K562 (cell line): Measurements from ENCODE around the gene ELMO3. TPM values are rescaled to one million over a fixed set of nuclear protein-coding genes. Genes with fewer than 3 reads are reported as not detected.

Source experiments
- ATAC-seq: fragments of 200-7000 bp; cut with Tn5 transposase; 3 replicates; pipeline ENCODE4 v1.9.1; 2020; ENCODE audit warnings: moderate library complexity
- BruUV-seq: library from RNA; stranded (reverse); fragments of 400-500 nt; replicated peaks from 2 replicates; lab custom pipeline; 2021; lab: Mats Ljungman, UMichigan
- CTCF ChIA-PET: fragments of 300-600 bp; formaldehyde crosslinking; extraction: SDS; loops from one replicate; lab custom pipeline; 2021; ENCODE audit warnings: low intra/inter-chr PET ratio; lab: Yijun Ruan, JAX
- POLR2A ChIA-PET: fragments of 300-600, 350-650 bp; sonication (Branson Sonifier 250); formaldehyde crosslinking; extraction: SDS; loops from one replicate; lab custom pipeline; 2021; ENCODE audit warnings: antibody characterized with exemption, inconsistent platforms; lab: Yijun Ruan, JAX
- DNase-seq, 4 experiments: peaks; one replicate each; pipeline versions ENCODE4 v3.0.0 to v3.0.0-alpha.2; 2011 to 2018; ENCODE audit warnings: low spot score in 3 of 4, mixed read lengths in 3 of 4; ENCODE audit errors: extremely low read depth in 1 of 4
- FAIRE-seq: peaks from 2 replicates; lab custom pipeline; 2011; peaks lifted over from hg19 to GRCh38; lab: Jason Lieb, UNC
- H2AFZ ChIP-seq: 2 replicates; pipeline ENCODE4 v1.6.0; 2011; ENCODE audit warnings: low read depth, low read length, control low read depth, inconsistent platforms
- H3K27ac ChIP-seq: fragments of 200-600 bp; 3 replicates; pipeline ENCODE4 v1.8.0; 2011; ENCODE audit warnings: low read depth, mild to moderate bottlenecking, control low read depth, inconsistent platforms, low read length, moderate library complexity, mixed read lengths; ENCODE audit errors: extremely low read depth
- H3K27me3 ChIP-seq, 2 experiments: fragments of 300-600 bp in 1 of 2; 2 replicates in 1 of 2; 3 replicates in 1 of 2; pipeline versions ENCODE4 v1.6.0 to v1.8.0; 2011; ENCODE audit warnings: inconsistent platforms in 2 of 2, low read length in 2 of 2, mild to moderate bottlenecking in 1 of 2, mixed read lengths in 1 of 2, moderate library complexity in 1 of 2; ENCODE audit not compliant: control insufficient read depth in 2 of 2, insufficient read depth in 2 of 2
- H3K36me3 ChIP-seq: fragments of 300-600 bp; 3 replicates; pipeline ENCODE4 v1.8.0; 2011; ENCODE audit warnings: mild to moderate bottlenecking, low read length, inconsistent platforms; ENCODE audit not compliant: control insufficient read depth, insufficient read depth
- H3K4me1 ChIP-seq, 2 experiments: fragments of 200-600 bp in 1 of 2; replicated peaks in 1 of 2; 2 replicates in 1 of 2; 3 replicates in 1 of 2; pipeline versions ENCODE4 v1.5.1 to v1.8.0; 2011; ENCODE audit warnings: inconsistent platforms in 2 of 2, low read length in 2 of 2, mild to moderate bottlenecking in 1 of 2, mixed read lengths in 1 of 2, moderate library complexity in 1 of 2; ENCODE audit not compliant: control insufficient read depth in 2 of 2, insufficient read depth in 2 of 2
- H3K4me2 ChIP-seq: 2 replicates; pipeline ENCODE4 v1.6.1; 2011; ENCODE audit warnings: low read length, control low read depth, inconsistent platforms, mixed read lengths; ENCODE audit not compliant: insufficient read depth
- H3K4me3 ChIP-seq: fragments of 200-600 bp; sonication (generic), shearing (Covaris generic); 2 replicates; pipeline ENCODE4 v1.5.1; 2016; ENCODE audit warnings: control low read depth, inconsistent platforms
- H3K79me2 ChIP-seq: fragments of 200-600 bp; 3 replicates; pipeline ENCODE4 v1.8.0; 2011; ENCODE audit warnings: low read length, inconsistent platforms; ENCODE audit not compliant: control insufficient read depth, insufficient read depth
- H3K9ac ChIP-seq, 2 experiments: 2 replicates each; pipeline versions ENCODE4 v1.6.0 to v1.6.1; 2011; ENCODE audit warnings: low read depth in 2 of 2, low read length in 2 of 2, control low read depth in 1 of 2, inconsistent platforms in 1 of 2, mild to moderate bottlenecking in 1 of 2, mixed read lengths in 1 of 2; ENCODE audit not compliant: insufficient read depth in 1 of 2
- H3K9me1 ChIP-seq: one replicate; pipeline ENCODE4 v1.6.0; 2011; ENCODE audit warnings: inconsistent platforms, mild to moderate bottlenecking, low read length, moderate library complexity; ENCODE audit not compliant: control insufficient read depth, insufficient read depth
- H3K9me3 ChIP-seq: replicated peaks from 2 replicates; pipeline ENCODE4 v1.5.1; 2011; ENCODE audit warnings: low read depth, low read length, inconsistent platforms; ENCODE audit not compliant: control insufficient read depth, insufficient read depth
- H4K20me1 ChIP-seq: replicated peaks from 2 replicates; pipeline ENCODE4 v1.6.1; 2011; ENCODE audit warnings: low read length, inconsistent platforms, mixed read lengths; ENCODE audit not compliant: control insufficient read depth, insufficient read depth
- MTA1 ChIP-seq: fragments of 450-650 bp; IDR thresholded peaks from 2 replicates; pipeline ENCODE4 v1.6.1; 2017; ENCODE audit warnings: borderline replicate concordance
- PHF8 ChIP-seq: fragments of 200-600 bp; sonication (generic); IDR thresholded peaks from 2 replicates; pipeline ENCODE4 v1.6.1; 2012; ENCODE audit warnings: mixed run types, mild to moderate bottlenecking, inconsistent platforms, low read length, moderate library complexity, borderline replicate concordance
- PHTF2 ChIP-seq: fragments of 250-450 bp; sonication (Bioruptor Pico); IDR thresholded peaks from 2 replicates; pipeline ENCODE4 v1.5.0; 2021; ENCODE audit warnings: mild to moderate bottlenecking
- SNIP1 ChIP-seq: fragments of 450-650 bp; IDR thresholded peaks from 2 replicates; pipeline ENCODE4 v1.7.1; 2017; ENCODE audit warnings: low read depth, mild to moderate bottlenecking
- SRSF1 ChIP-seq: fragments of 200-400 bp; formaldehyde crosslinking; IDR thresholded peaks from 2 replicates; pipeline ENCODE4 v1.6.1; 2017; ENCODE audit warnings: mild to moderate bottlenecking, low read depth, low read length, moderate library complexity
- TRIM24 ChIP-seq, 2 experiments: fragments of 450-650 bp; IDR thresholded peaks; 2 replicates each; pipeline ENCODE4 v1.6.1; 2016
- ZNF41 ChIP-seq: fragments of 250-450 bp; sonication (Bioruptor Pico); conservative IDR thresholded peaks from 2 replicates; pipeline ENCODE4 v1.4.0; 2020; ENCODE audit warnings: mild to moderate bottlenecking
- ZNF699 ChIP-seq: fragments of 250-450 bp; sonication (Bioruptor Pico); IDR thresholded peaks from 2 replicates; pipeline ENCODE4 v1.8.0; 2021; ENCODE audit warnings: mild to moderate bottlenecking, moderate library complexity; ENCODE audit not compliant: insufficient replicate concordance
- WGBS: fragments of 100-300 bp; shearing (Covaris generic); methylation state at CpG from one replicate; pipeline ENCODE4 v1.1.6; 2016; ENCODE audit warnings: low coverage, mixed read lengths; ENCODE audit not compliant: insufficient coverage; ENCODE audit errors: missing lambda C conversion rate; 5-methylcytosine and 5-hydroxymethylcytosine counted together
- in situ Hi-C: fragments of 300-500 bp; cut with MboI; formaldehyde crosslinking; loops from 4 replicates; pipeline ENCODE4 v1.15.0; 2018; ENCODE audit warnings: inconsistent platforms, mixed read lengths
- intact Hi-C: fragments of 100-400 bp; cut with micrococcal nuclease; formaldehyde crosslinking; loops from 2 replicates; pipeline ENCODE4 v1.14.2; 2022
- polyA plus RNA-seq, 8 experiments: library from polyadenylated mRNA; depleted of rRNA in 4 of 8; stranded (reverse) in 5 of 8; unstranded in 3 of 8; fragments of >200 nt; fragmentation: Nextera tagmentation in 2 of 8; fragmentation: Illumina TruSeq in 1 of 8; extraction: Ambion mirVana in 2 of 8; extraction: Trizol in 1 of 8; gene quantifications; 2 replicates each; pipeline versions ENCODE4 v1.2.1 to v1.2.3, GENCODE V29; 2011 to 2014; ENCODE audit warnings: inconsistent platforms in 1 of 8, missing spikeins in 1 of 8
- total RNA-seq, 7 experiments: library from RNA; depleted of rRNA in 6 of 7; stranded (reverse); fragments of >200 nt in 6 of 7; fragmentation: Illumina TruSeq in 2 of 7; extraction: Trizol in 2 of 7; gene quantifications; 2 replicates each; pipeline versions ENCODE4 v1.2.1 to v1.2.3, GENCODE V29; 2011 to 2021; ENCODE audit warnings: low replicate concordance in 1 of 7
- TF ChIP-seq, protein P1 (sequence below): fragments of 450-650 bp; formaldehyde crosslinking; IDR thresholded peaks from 2 replicates; pipeline ENCODE4 v1.4.0; 2022; ENCODE audit warnings: mild to moderate bottlenecking, moderate library complexity

The ELMO3 gene
- total and polyA plus RNA-seq, 9 of the 15 experiments (the other 6 are each of a cell fraction or from before 2014, with no cell fraction given) = 0.04 to 5.1 (median 1.5) TPM

DNA sequence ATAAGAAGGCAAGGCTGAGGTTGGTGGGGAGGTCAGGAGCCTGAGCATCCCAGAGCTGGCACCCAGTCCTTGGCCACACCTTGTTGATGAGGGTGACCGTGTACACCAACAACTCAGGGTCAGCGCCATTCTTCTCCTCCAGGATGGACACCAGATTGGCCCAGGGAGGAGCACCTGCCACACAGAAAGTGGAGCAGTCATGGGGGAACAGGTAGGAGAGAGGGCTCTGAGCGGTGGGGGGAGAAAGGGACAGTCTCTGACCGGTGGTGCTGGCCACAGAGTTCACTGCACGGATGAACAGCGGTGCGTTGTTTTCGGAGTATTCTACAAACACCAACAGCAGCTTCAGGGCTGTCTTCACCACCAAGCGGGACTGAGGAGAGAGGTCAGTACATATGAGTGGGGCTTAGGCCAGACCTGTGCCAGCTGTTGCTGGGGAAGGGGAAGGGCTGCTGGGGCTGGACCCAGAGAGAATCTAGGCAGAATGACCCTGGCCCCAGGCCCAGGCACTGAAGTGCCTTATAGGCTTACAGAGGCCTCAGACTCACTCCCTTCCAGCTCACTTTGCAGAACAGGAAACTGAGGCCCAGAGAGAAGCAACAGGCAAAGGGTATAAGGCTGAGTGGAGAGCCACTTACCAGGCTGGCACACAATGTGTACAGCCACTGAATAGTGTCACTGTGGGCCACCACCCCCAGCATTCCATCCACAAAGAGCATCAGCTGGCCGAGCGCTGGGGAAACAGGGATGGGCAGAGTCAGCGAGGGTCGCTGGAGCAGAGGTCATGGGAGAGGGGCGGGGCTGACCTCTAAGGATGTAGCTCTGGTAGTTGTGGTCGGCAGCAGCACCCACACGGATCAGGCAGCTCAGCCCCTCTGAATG lies 38.7 kb downstream of the ELMO3 start:
- H3K4me3 ChIP-seq = no peak overlapping the region
- H3K9me3 ChIP-seq = no peaks in the 10 kb centered on the region
- 76% methylated on average over 14 of the region's 16 CpGs for WGBS
- H3K4me2 ChIP-seq = no peak overlapping the region
- in situ Hi-C loops = no loop called here
- peaks cover 84% of the 10 kb centered on the region; the same call in 2 of the 3 replicates for H3K36me3 ChIP-seq
- H3K9ac ChIP-seq = no peak overlapping the region
- BruUV-seq = no TSS peak
- DNase-seq (no peak), FAIRE-seq (no peak), ATAC-seq (no peak)
- H3K27ac ChIP-seq = no peak overlapping the region
- intact Hi-C loops = loop anchor here (5.0 kb wide), 1 partner anchor 40 kb away; the partner anchor contains the start of gene PLEKHG4
- ChIA-PET CTCF (no interaction called here), POLR2A (interaction anchor here (0.6 to 4.3 kb wide), 4 partner anchors 10 to 360 kb away, joined by 3 to 31 read pairs (median 4); partner anchors contain the start of genes FHOD1, SLC9A5 and TMEM208)
- H3K9me1 ChIP-seq = no peaks in the 10 kb centered on the region
- peaks cover 36 to 49% of the 10 kb centered on the region in 2 experiments for H3K4me1 ChIP-seq
- no peaks in the 10 kb centered on the region for H3K27me3 ChIP-seq
- H4K20me1 ChIP-seq = peaks cover 4% of the 10 kb centered on the region
- H2AFZ ChIP-seq = no peak overlapping the region
- peaks cover 41% of the 10 kb centered on the region for H3K79me2 ChIP-seq
- no peak for TF ChIP-seq SNIP1
- no peak for TF ChIP-seq ZNF699 (CRISPR knock-in tag)
- TF ChIP-seq TRIM24 (IDR thresholded peaks at IDR 0.05) = no peak
- TF ChIP-seq MTA1 = no peak
- no peak for TF ChIP-seq SRSF1
- TF ChIP-seq, protein P1, sequence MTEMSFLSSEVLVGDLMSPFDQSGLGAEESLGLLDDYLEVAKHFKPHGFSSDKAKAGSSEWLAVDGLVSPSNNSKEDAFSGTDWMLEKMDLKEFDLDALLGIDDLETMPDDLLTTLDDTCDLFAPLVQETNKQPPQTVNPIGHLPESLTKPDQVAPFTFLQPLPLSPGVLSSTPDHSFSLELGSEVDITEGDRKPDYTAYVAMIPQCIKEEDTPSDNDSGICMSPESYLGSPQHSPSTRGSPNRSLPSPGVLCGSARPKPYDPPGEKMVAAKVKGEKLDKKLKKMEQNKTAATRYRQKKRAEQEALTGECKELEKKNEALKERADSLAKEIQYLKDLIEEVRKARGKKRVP (CRISPR knock-in tag) = no peak
- TF ChIP-seq PHTF2 (CRISPR knock-in tag) = no peak
- no peak for TF ChIP-seq PHF8
- TF ChIP-seq ZNF41 (CRISPR knock-in tag) = no peak
